ENCODE results near the gene PNMA6F. TPM values are rescaled to one million over a fixed set of nuclear protein-coding genes. Genes with fewer than 3 reads are reported as not detected.

Gene PNMA6F
- total RNA-seq, result not detected

DNA sequence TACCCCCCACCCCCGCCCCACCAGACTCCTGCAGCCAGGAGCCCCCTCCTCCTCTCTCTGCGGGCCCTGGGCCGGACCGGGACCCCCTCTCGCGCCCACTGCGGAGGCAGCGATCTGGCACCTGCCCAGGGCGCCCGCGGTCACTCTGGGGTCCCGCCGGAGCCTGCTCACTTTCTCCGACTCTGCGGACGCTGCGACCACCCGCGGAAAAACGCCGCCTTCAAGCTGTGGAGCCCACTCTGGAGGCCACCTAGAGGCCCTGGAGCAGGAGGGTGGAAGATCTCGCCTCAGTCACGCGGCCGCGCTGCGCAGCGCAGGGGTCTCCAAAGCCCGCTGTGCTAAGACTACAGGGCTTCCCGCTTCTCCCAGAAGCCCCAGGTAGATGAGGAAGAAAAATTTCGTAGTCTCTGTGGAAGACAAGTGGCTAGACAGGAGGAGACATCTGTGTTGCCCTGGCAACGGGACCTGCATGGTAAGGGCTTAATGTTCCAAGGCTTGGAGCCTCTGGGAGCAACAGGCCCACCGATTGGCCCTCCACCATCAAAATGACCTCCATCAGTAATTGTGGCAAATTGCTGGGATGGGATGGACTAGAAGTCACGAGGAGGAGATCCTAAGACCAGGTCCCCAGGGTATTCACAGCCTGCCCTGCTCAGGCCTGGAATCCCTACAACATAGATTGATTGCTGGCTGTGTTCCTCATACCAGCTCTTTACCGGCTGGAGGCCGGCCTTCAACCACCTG, at the start of gene PNMA6F:
Gene PNMA6F, minus strand, starts transcription at position 387 of the 744 bp plus-strand sequence. CDS start 1,093 bp downstream, outside the sequence.
- H3K9me3 ChIP-seq, result no peaks in the 10 kb centered on the region
- H3K36me3 ChIP-seq, result no peaks in the 10 kb centered on the region
- no peak within 1 kb of the TSS for H3K4me3 ChIP-seq
- H3K27me3 ChIP-seq, result no peaks in the 10 kb centered on the region
- H3K27ac ChIP-seq, result no peak within 1 kb of the TSS
- H3K4me1 ChIP-seq, result no peaks in the 10 kb centered on the region
- TF ChIP-seq, protein P1, sequence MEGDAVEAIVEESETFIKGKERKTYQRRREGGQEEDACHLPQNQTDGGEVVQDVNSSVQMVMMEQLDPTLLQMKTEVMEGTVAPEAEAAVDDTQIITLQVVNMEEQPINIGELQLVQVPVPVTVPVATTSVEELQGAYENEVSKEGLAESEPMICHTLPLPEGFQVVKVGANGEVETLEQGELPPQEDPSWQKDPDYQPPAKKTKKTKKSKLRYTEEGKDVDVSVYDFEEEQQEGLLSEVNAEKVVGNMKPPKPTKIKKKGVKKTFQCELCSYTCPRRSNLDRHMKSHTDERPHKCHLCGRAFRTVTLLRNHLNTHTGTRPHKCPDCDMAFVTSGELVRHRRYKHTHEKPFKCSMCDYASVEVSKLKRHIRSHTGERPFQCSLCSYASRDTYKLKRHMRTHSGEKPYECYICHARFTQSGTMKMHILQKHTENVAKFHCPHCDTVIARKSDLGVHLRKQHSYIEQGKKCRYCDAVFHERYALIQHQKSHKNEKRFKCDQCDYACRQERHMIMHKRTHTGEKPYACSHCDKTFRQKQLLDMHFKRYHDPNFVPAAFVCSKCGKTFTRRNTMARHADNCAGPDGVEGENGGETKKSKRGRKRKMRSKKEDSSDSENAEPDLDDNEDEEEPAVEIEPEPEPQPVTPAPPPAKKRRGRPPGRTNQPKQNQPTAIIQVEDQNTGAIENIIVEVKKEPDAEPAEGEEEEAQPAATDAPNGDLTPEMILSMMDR (IDR thresholded peaks at IDR 0.05), result no peak
- no peak for TF ChIP-seq POLR2A (IDR thresholded peaks at IDR 0.05)
- peak in 1 of 3 donors; percentile 32 for DNase-seq

DNA sequence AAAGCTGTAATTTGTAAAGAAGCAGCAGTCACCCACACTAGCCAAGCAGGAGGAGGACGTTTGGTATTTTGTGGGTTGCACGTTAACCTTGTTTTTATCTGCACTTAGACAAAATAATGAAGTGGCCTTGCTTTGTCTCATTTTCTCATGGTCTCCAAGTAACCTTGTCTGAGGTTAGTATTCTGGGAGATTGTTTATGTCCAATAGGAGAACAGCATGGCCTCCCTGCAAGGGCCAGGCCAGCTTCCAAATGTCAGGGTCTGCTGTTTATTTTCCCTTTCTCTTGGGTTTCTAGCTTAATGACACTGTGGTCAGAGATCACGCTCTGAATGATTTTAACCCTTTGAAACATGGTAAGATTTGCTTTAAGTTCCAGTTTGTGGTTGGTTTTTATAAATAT, 49.7 kb upstream of the PNMA6F start:
- DNase-seq, result peak in 1 of 3 donors; percentile 1
- H3K4me1 ChIP-seq, result no peaks in the 10 kb centered on the region
- no peaks in the 10 kb centered on the region for H3K36me3 ChIP-seq
- no peaks in the 10 kb centered on the region for H3K27me3 ChIP-seq
- H3K4me3 ChIP-seq, result no peak overlapping the region
- TF ChIP-seq POLR2A (IDR thresholded peaks at IDR 0.05), result no peak
- TF ChIP-seq, protein P1 (IDR thresholded peaks at IDR 0.05), result no peak
- H3K9me3 ChIP-seq, result no peaks in the 10 kb centered on the region
- no peak overlapping the region for H3K27ac ChIP-seq

DNA sequence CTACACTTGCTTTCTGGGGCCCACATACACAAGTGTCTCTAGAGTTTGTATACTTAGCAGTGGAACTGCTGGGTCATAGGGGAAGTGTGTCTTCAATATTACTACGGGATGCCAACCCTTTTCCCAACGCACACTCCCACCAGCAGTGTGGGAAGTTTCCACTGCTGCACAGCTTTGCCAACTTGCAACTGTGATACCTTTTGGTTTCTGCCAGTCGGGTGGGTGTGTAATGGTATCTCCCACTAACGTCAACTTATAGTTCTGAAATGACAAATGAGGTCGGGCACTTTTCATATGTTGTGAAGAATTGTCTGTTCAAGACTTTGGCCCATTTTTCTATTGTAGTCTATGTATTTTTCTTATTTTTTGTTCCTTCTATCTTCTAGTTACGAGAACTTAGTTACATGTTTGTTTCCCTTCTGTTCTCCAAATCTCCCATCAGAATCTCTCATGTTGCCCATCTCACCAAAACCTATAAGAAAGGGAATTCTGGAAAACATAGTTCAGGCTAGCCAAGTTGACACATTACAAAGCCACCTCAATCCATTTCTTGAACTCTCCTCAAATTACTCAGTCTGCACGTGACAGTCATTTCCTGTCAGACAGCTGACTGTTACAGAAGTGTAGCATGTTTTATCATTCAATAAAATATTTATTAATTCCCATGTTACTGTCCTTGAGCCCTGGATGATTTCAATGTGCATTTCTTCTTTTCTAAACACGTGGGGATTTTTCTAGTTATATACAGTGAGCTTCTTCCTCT, 48.9 kb upstream of the PNMA6F start:
- Histone ChIP-seq H3K27me3 (no peaks in the 10 kb centered on the region), H3K36me3 (no peaks in the 10 kb centered on the region)
- TF ChIP-seq, protein P1 (IDR thresholded peaks at IDR 0.05), result no peak
- TF ChIP-seq POLR2A (IDR thresholded peaks at IDR 0.05), result no peak

GRCh38 chrX:153366878-153367538, 45.4 kb upstream of the PNMA6F start:
- H3K4me1 ChIP-seq, result no peaks in the 10 kb centered on the region
- H3K4me3 ChIP-seq, result no peak overlapping the region
- no peak for DNase-seq
- no peaks in the 10 kb centered on the region for H3K27me3 ChIP-seq
- no peaks in the 10 kb centered on the region for H3K9me3 ChIP-seq
- H3K27ac ChIP-seq, result no peak overlapping the region
- no peaks in the 10 kb centered on the region for H3K36me3 ChIP-seq
- no peak for TF ChIP-seq POLR2A (IDR thresholded peaks at IDR 0.05)
- TF ChIP-seq, protein P1 (IDR thresholded peaks at IDR 0.05), result no peak

More for the DNA sequence above, 48.9 kb upstream of the PNMA6F start:
- Histone ChIP-seq H3K27ac (no peak overlapping the region), H3K4me3 (no peak overlapping the region), H3K9me3 (no peaks in the 10 kb centered on the region), H3K4me1 (no peaks in the 10 kb centered on the region)
- peak in 1 of 3 donors; percentile 7 for DNase-seq

- DNase-seq, result no peak
- Histone ChIP-seq H3K27me3 (no peaks in the 10 kb centered on the region), H3K27ac (no peak overlapping the region), H3K4me1 (no peaks in the 10 kb centered on the region), H3K36me3 (no peaks in the 10 kb centered on the region), H3K9me3 (no peaks in the 10 kb centered on the region), H3K4me3 (no peak overlapping the region)
- TF ChIP-seq, protein P1 (IDR thresholded peaks at IDR 0.05), result no peak
- TF ChIP-seq POLR2A (IDR thresholded peaks at IDR 0.05), result no peak
Observed at GRCh38 chrX:153366119-153366518, 44.6 kb upstream of the PNMA6F start.

Measured in Peyer's patch (tissue), 4 donors.